A549 (cell line): ENCODE measurements around the gene KCNG2. TPM values are rescaled to one million over a fixed set of nuclear protein-coding genes. Genes with fewer than 3 reads are reported as not detected.

ENCODE experiments used
- ATAC-seq, 2 experiments: fragments of 200-7000 bp in 1 of 2; fragments of >200 bp in 1 of 2; cut with Nextera tagmentation in 1 of 2; cut with Tn5 transposase in 1 of 2; 3 replicates each; pipeline versions ENCODE4 v1.8.0 to v1.9.1; 2018 to 2020; ENCODE audit warnings: mild to moderate bottlenecking in 1 of 2, moderate library complexity in 1 of 2
- CTCF ChIA-PET: fragments of 300-600 bp; sonication (Branson Sonifier 250); formaldehyde crosslinking; extraction: SDS; loops from one replicate; lab custom pipeline; 2021; ENCODE audit warnings: antibody characterized with exemption, inconsistent platforms; lab: Yijun Ruan, JAX
- POLR2A ChIA-PET: fragments of 350-600 bp; formaldehyde crosslinking; extraction: SDS; loops from one replicate; lab custom pipeline; 2021; ENCODE audit warnings: antibody characterized with exemption, inconsistent platforms; lab: Yijun Ruan, JAX
- DNase-seq, 2 experiments: peaks; one replicate each; pipeline versions ENCODE4 v3.0.0 to v3.0.0-alpha.2; 2011 to 2016; ENCODE audit warnings: low read depth in 1 of 2, low spot score in 1 of 2
- FAIRE-seq: peaks from 2 replicates; lab custom pipeline; 2011; peaks lifted over from hg19 to GRCh38; lab: Jason Lieb, UNC
- H3K27ac ChIP-seq, 2 experiments: fragments of >200 bp; sonication (Bioruptor Twin); formaldehyde crosslinking; 3 replicates each; pipeline ENCODE4 v1.5.1; 2016 to 2017
- H3K4me1 ChIP-seq: fragments of >200 bp; sonication (Bioruptor Twin); formaldehyde crosslinking; 3 replicates; pipeline ENCODE4 v1.6.1; 2016
- H3K4me2 ChIP-seq: fragments of >200 bp; sonication (Bioruptor Twin); formaldehyde crosslinking; 3 replicates; pipeline ENCODE4 v1.6.1; 2016
- H3K4me3 ChIP-seq: fragments of >200 bp; sonication (Bioruptor Twin); formaldehyde crosslinking; 3 replicates; pipeline ENCODE4 v1.5.1; 2016
- H3K9me3 ChIP-seq: fragments of >200 bp; sonication (Bioruptor Twin); formaldehyde crosslinking; 3 replicates; pipeline ENCODE4 v1.6.1; 2016
- CHD4 ChIP-seq: fragments of 200-600 bp; sonication (generic); IDR thresholded peaks from 2 replicates; pipeline ENCODE4 v1.6.1; 2016; ENCODE audit warnings: antibody characterized with exemption, mild to moderate bottlenecking, borderline replicate concordance
- EHMT2 ChIP-seq: fragments of 200-600 bp; sonication (generic); IDR thresholded peaks from 2 replicates; pipeline ENCODE4 v1.6.1; 2016; ENCODE audit warnings: antibody characterized with exemption, low read depth, mild to moderate bottlenecking, moderate library complexity
- FOSL2 ChIP-seq, 2 experiments: fragments of 450-650 bp in 1 of 2; fragments of >200 bp in 1 of 2; sonication (Bioruptor Twin) in 1 of 2; formaldehyde crosslinking; IDR thresholded peaks; 2 replicates each; pipeline versions ENCODE4 v1.5.0 to v1.6.1; 2016 to 2020; ENCODE audit warnings: mild to moderate bottlenecking in 1 of 2, moderate library complexity in 1 of 2
- FOXS1 ChIP-seq: fragments of 250-450 bp; sonication (Bioruptor Pico); IDR thresholded peaks from 2 replicates; pipeline ENCODE4 v1.5.0; 2020; ENCODE audit warnings: mild to moderate bottlenecking, moderate library complexity
- HEYL ChIP-seq: fragments of 250-450 bp; sonication (Bioruptor Pico); IDR thresholded peaks from 2 replicates; pipeline ENCODE4 v1.8.0; 2021; ENCODE audit warnings: mild to moderate bottlenecking, moderate library complexity
- HOXB5 ChIP-seq: fragments of 250-450 bp; sonication (Bioruptor Pico); IDR thresholded peaks from 2 replicates; pipeline ENCODE4 v1.5.0; 2020; ENCODE audit warnings: mild to moderate bottlenecking, moderate library complexity
- MAFK ChIP-seq: fragments of 450-650 bp; IDR thresholded peaks from 2 replicates; pipeline ENCODE4 v1.6.1; 2014; ENCODE audit not compliant: partially characterized antibody
- MYC ChIP-seq: IDR thresholded peaks from 2 replicates; pipeline ENCODE4 v1.6.1; 2012; ENCODE audit warnings: mild to moderate bottlenecking, inconsistent platforms, low read length, improper control_type of control experiment, borderline replicate concordance
- NPAS2 ChIP-seq: fragments of 250-450 bp; sonication (Bioruptor Pico); IDR thresholded peaks from 2 replicates; pipeline ENCODE4 v1.8.0; 2022; ENCODE audit warnings: mild to moderate bottlenecking, moderate library complexity, borderline replicate concordance
- POLR2AphosphoS2 ChIP-seq: conservative IDR thresholded peaks from 2 replicates; pipeline ENCODE4 v1.6.1; 2012; ENCODE audit warnings: low read length, improper control_type of control experiment, inconsistent platforms
- RAD21 ChIP-seq, 2 experiments: fragments of >200 bp in 1 of 2; sonication (Bioruptor Twin) in 1 of 2; formaldehyde crosslinking in 1 of 2; IDR thresholded peaks in 1 of 2; conservative IDR thresholded peaks in 1 of 2; 2 replicates in 1 of 2; 3 replicates in 1 of 2; pipeline ENCODE4 v1.6.1; 2012 to 2018; ENCODE audit warnings: inconsistent platforms in 1 of 2
- RARB ChIP-seq: fragments of 250-450 bp; sonication (Bioruptor Pico); IDR thresholded peaks from 2 replicates; pipeline ENCODE4 v1.8.0; 2021; ENCODE audit warnings: mild to moderate bottlenecking, moderate library complexity
- RCOR1 ChIP-seq: fragments of 150-350 bp; IDR thresholded peaks from 2 replicates; pipeline ENCODE4 v1.6.1; 2014; ENCODE audit warnings: antibody characterized with exemption, low read length, low read depth
- TP53 ChIP-seq: fragments of 250-450 bp; sonication (Bioruptor Pico); IDR thresholded peaks from 2 replicates; pipeline ENCODE4 v1.5.0; 2021; ENCODE audit warnings: mild to moderate bottlenecking, moderate library complexity
- ZFP36 ChIP-seq: fragments of 450-650 bp; IDR thresholded peaks from 2 replicates; pipeline ENCODE4 v1.6.1; 2014; ENCODE audit warnings: borderline replicate concordance; ENCODE audit not compliant: partially characterized antibody
- ZNF302 ChIP-seq: fragments of 250-450 bp; sonication (Bioruptor Pico); IDR thresholded peaks from 2 replicates; pipeline ENCODE4 v1.9.0; 2021; ENCODE audit warnings: inconsistent platforms, mild to moderate bottlenecking, moderate library complexity
- WGBS: methylation state at CpG from one replicate; pipeline ENCODE4 v1.1.6; 2017; ENCODE audit errors: missing lambda C conversion rate; 5-methylcytosine and 5-hydroxymethylcytosine counted together
- polyA plus RNA-seq, 4 experiments: library from polyadenylated mRNA; depleted of rRNA in 3 of 4; stranded (reverse); fragments of >200 nt; fragmentation: RNase III in 1 of 4; extraction: RNeasy Plus Mini Kit Qiagen cat#74134 plus additional on column Dnase treatment in 1 of 4; gene quantifications; 2 replicates in 3 of 4; 3 replicates in 1 of 4; pipeline ENCODE4 v1.2.3, GENCODE V29; 2011 to 2017
- TF ChIP-seq, protein P1 (sequence below): fragments of >200 bp; sonication (Bioruptor Twin); formaldehyde crosslinking; IDR thresholded peaks from 3 replicates; pipeline ENCODE4 v1.5.1; 2016
- TF ChIP-seq, protein P2 (sequence below): fragments of >200 bp; sonication (Bioruptor Twin); formaldehyde crosslinking; IDR thresholded peaks from 2 replicates; pipeline ENCODE4 v1.6.1; 2016
- TF ChIP-seq, protein P3 (sequence below): fragments of 250-450 bp; sonication (Bioruptor Pico); IDR thresholded peaks from 2 replicates; pipeline ENCODE4 v1.5.0; 2020; ENCODE audit warnings: low read depth, mild to moderate bottlenecking, moderate library complexity
- TF ChIP-seq, protein P4 (sequence below): fragments of >200 bp; sonication (Bioruptor Twin); formaldehyde crosslinking; IDR thresholded peaks from 3 replicates; pipeline ENCODE4 v1.6.1; 2016
- TF ChIP-seq, protein P5 (sequence below): IDR thresholded peaks from 2 replicates; pipeline ENCODE4 v1.6.1; 2012; ENCODE audit warnings: low read depth, borderline replicate concordance

The KCNG2 gene
- polyA plus RNA-seq, 2 of the 4 experiments (the other 2 are of a cell fraction), result not detected

DNA sequence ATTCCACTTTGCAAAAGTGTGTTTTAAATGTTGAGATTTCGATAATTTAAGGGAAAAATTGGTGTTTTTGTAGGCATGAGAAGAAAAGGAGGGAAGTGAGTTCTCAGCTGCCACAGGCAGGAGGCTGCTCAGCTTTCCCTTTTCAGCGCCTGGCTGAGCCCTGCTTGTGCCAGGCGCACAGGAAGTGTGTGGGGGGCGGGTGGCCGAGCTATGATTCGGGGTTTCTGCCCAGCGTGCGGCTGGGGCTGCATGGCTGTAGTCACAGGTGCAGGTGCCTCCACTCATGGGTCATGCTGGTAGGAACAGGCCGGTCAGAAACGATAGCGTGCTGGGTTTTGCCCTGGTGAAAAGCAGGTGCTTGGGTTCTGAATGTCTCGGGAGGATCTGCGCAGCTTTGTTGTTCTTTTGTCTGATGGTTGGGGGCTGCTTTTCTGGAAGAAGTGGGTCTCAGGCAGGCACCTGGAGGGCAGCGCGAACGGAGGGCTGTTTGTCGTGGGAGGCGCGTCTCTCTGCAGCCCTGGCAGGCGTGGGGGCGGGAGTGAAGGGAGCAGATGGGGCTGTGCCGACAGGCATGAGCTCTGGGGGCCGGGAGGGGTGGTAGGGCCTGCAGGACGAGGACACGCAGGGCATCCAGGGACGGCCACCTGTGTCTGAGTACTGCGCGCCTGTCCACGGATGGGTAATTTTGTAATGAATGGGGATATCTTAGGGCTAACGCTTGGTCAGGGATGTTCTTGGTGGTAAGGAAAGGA, 2.1 kb downstream of the KCNG2 start:
- WGBS, result 72% methylated on average over 22 of the region's 30 CpGs

DNA sequence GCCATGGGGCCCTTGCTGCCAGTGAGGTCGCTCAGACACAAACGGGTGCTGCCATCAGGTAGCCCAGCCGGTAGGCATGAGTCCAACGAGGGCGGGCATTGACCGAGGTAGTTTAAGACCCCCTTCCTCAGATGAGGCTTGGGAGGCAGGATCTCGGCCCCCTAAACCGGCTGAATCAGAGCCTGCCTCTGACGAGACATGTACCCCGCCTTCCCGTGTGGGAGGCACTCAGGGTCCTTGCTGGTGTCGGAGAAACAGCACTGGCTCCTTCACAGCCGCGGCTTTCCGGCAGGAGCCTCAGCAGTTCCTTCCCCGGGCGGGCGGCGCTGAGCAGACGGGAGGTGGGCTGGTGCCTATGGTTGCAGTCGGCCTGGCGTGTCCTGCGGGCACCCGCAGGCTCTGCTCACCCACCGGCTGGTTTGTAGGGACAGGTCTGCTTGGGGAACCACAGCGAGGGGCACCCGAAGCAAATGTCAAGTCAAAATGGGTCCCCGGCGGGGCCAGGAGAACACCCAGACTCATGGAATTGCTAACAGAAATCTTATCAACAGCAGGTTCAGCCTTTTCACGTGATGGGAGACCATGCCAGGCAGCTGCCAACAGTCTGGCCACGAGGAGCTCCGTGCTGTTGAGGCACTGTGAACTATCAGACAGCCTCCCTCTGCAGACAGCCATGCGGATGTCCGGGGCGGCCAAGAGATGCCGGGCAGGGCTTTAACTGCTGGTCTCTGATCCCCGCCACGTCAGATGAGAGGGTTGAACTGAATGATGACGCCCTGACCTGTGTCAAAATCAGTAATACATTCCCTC, 2.8 kb downstream of the KCNG2 start:
- ATAC-seq, result no peak
- ChIA-PET CTCF (no interaction called here), POLR2A (no interaction called here)
- H3K4me1 ChIP-seq, result no peaks in the 10 kb centered on the region; the same call in 2 of the 3 replicates
- no peak overlapping the region for H3K4me2 ChIP-seq
- H3K4me3 ChIP-seq, result no peak overlapping the region
- TF ChIP-seq MYC (no peak), FOXS1 (CRISPR knock-in tag) (no peak), RAD21 (conservative IDR thresholded peaks at IDR 0.05 in 1 of 2, IDR thresholded peaks at IDR 0.05 in 1 of 2) (no peak), HEYL (CRISPR knock-in tag) (no peak)
- TF ChIP-seq, protein P1, sequence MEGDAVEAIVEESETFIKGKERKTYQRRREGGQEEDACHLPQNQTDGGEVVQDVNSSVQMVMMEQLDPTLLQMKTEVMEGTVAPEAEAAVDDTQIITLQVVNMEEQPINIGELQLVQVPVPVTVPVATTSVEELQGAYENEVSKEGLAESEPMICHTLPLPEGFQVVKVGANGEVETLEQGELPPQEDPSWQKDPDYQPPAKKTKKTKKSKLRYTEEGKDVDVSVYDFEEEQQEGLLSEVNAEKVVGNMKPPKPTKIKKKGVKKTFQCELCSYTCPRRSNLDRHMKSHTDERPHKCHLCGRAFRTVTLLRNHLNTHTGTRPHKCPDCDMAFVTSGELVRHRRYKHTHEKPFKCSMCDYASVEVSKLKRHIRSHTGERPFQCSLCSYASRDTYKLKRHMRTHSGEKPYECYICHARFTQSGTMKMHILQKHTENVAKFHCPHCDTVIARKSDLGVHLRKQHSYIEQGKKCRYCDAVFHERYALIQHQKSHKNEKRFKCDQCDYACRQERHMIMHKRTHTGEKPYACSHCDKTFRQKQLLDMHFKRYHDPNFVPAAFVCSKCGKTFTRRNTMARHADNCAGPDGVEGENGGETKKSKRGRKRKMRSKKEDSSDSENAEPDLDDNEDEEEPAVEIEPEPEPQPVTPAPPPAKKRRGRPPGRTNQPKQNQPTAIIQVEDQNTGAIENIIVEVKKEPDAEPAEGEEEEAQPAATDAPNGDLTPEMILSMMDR, result no peak
- no peak overlapping the region for H3K27ac ChIP-seq
- no peak for FAIRE-seq
- DNase-seq, result no peak
- no peaks in the 10 kb centered on the region for H3K9me3 ChIP-seq
- 67% methylated on average over 19 of the region's 39 CpGs for WGBS

More for the DNA sequence above, 2.1 kb downstream of the KCNG2 start:
- Histone ChIP-seq H3K4me2 (no peak overlapping the region), H3K4me3 (no peak overlapping the region), H3K4me1 (no peaks in the 10 kb centered on the region; the same call in 2 of the 3 replicates), H3K27ac (no peak overlapping the region), H3K9me3 (no peaks in the 10 kb centered on the region)
- ChIA-PET CTCF (no interaction called here), POLR2A (no interaction called here)
- FAIRE-seq (no peak), ATAC-seq (no peak), DNase-seq (no peak)
- TF ChIP-seq RCOR1 (no peak), POLR2AphosphoS2 (no peak), RARB (CRISPR knock-in tag) (no peak), MAFK (no peak), HOXB5 (CRISPR knock-in tag) (no peak), EHMT2 (no peak)
- TF ChIP-seq, protein P2, sequence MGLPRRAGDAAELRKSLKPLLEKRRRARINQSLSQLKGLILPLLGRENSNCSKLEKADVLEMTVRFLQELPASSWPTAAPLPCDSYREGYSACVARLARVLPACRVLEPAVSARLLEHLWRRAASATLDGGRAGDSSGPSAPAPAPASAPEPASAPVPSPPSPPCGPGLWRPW, result no peak
- TF ChIP-seq, protein P3, sequence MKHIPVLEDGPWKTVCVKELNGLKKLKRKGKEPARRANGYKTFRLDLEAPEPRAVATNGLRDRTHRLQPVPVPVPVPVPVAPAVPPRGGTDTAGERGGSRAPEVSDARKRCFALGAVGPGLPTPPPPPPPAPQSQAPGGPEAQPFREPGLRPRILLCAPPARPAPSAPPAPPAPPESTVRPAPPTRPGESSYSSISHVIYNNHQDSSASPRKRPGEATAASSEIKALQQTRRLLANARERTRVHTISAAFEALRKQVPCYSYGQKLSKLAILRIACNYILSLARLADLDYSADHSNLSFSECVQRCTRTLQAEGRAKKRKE (CRISPR knock-in tag), result no peak
- TF ChIP-seq, protein P4, sequence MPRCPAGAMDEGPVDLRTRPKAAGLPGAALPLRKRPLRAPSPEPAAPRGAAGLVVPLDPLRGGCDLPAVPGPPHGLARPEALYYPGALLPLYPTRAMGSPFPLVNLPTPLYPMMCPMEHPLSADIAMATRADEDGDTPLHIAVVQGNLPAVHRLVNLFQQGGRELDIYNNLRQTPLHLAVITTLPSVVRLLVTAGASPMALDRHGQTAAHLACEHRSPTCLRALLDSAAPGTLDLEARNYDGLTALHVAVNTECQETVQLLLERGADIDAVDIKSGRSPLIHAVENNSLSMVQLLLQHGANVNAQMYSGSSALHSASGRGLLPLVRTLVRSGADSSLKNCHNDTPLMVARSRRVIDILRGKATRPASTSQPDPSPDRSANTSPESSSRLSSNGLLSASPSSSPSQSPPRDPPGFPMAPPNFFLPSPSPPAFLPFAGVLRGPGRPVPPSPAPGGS, result no peak

DNA sequence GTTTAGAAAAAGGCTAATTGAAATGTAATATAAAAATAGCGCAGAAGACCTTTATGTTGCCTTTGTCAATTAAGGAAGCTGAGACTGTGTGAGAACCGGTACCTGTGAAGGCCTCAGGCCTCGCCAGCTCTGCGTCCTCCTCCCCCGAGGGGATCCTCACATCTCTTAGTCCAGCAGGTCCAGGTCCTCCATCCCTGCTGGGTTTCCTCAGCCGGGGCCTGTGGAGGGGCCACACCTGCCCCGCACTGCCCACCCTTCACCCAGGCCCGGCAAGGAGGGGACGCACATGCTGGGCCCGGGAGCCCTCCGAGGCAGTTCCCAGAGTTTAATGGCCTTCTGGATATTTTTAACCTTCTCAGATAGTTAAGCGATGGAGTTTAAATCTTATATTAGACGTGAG, 3.5 kb downstream of the KCNG2 start:
- Histone ChIP-seq H3K4me1 (no peaks in the 10 kb centered on the region; the same call in 2 of the 3 replicates), H3K4me2 (no peak overlapping the region), H3K9me3 (no peaks in the 10 kb centered on the region), H3K4me3 (no peak overlapping the region), H3K27ac (no peak overlapping the region)
- CTCF ChIA-PET, result no interaction called here
- ATAC-seq (no peak), FAIRE-seq (no peak), DNase-seq (no peak)
- 78% methylated on average over 13 of the region's 13 CpGs for whole genome bisulfite sequencing
- POLR2A ChIA-PET, result no interaction called here
- TF ChIP-seq FOSL2 (IDR thresholded peaks at IDR 0.05), result no peak
- TF ChIP-seq FOSL2 (CRISPR knock-in tag; IDR thresholded peaks at IDR 0.05), result no peak
- TF ChIP-seq TP53, result no peak
- TF ChIP-seq ZFP36, result no peak
- no peak for TF ChIP-seq CHD4
- no peak for TF ChIP-seq NPAS2
- TF ChIP-seq ZNF302 (CRISPR knock-in tag), result no peak
- TF ChIP-seq, protein P5, sequence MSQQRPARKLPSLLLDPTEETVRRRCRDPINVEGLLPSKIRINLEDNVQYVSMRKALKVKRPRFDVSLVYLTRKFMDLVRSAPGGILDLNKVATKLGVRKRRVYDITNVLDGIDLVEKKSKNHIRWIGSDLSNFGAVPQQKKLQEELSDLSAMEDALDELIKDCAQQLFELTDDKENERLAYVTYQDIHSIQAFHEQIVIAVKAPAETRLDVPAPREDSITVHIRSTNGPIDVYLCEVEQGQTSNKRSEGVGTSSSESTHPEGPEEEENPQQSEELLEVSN, result no peak
